Glutamatergic neuron (in vitro differentiated cells): ENCODE data around the gene TVP23A. TPM values are rescaled to one million over a fixed set of nuclear protein-coding genes. Genes with fewer than 3 reads are reported as not detected.

ENCODE experiments used
- DNase-seq: peaks from one replicate; pipeline ENCODE4 v3.0.0; 2022
- H3K27ac Mint-ChIP-seq: one replicate; pipeline ENCODE4 v1.8.0; 2020; ENCODE audit warnings: mild to moderate bottlenecking, mixed read lengths, inconsistent platforms; ENCODE audit not compliant: unreplicated experiment
- H3K27me3 Mint-ChIP-seq: one replicate; pipeline ENCODE4 v1.8.0; 2020; ENCODE audit warnings: mild to moderate bottlenecking, moderate library complexity, mixed read lengths, inconsistent platforms; ENCODE audit not compliant: unreplicated experiment
- H3K36me3 Mint-ChIP-seq: one replicate; pipeline ENCODE4 v1.8.0; 2020; ENCODE audit warnings: mild to moderate bottlenecking, mixed read lengths, inconsistent platforms; ENCODE audit not compliant: unreplicated experiment
- H3K4me1 Mint-ChIP-seq: one replicate; pipeline ENCODE4 v1.8.0; 2020; ENCODE audit warnings: mild to moderate bottlenecking, low read depth, mixed read lengths, inconsistent platforms; ENCODE audit not compliant: unreplicated experiment
- H3K4me3 Mint-ChIP-seq: one replicate; pipeline ENCODE4 v1.8.0; 2020; ENCODE audit warnings: mild to moderate bottlenecking, mixed read lengths, inconsistent platforms; ENCODE audit not compliant: unreplicated experiment
- H3K9me3 Mint-ChIP-seq: one replicate; pipeline ENCODE4 v1.8.0; 2020; ENCODE audit warnings: mild to moderate bottlenecking, moderate library complexity, mixed read lengths, inconsistent platforms; ENCODE audit not compliant: unreplicated experiment
- total RNA-seq: library from RNA; stranded (reverse); fragmentation: NEBNext Ultra II Directional; extraction: Animal tissue kit (Norgen Biotek cat#: 25700); gene quantifications from one replicate; pipeline ENCODE4 v1.2.1, GENCODE V29; 2021; ENCODE audit not compliant: unreplicated experiment
- TF ChIP-seq, protein P1 (sequence below): fragments of 200-600 bp; sonication (generic); IDR thresholded peaks from one replicate; pipeline ENCODE4 v1.5.0; 2021; ENCODE audit not compliant: partially characterized antibody, unreplicated experiment

TVP23A gene
- total RNA-seq, 1 donor from 2014 or later, result 8.4 TPM

DNA sequence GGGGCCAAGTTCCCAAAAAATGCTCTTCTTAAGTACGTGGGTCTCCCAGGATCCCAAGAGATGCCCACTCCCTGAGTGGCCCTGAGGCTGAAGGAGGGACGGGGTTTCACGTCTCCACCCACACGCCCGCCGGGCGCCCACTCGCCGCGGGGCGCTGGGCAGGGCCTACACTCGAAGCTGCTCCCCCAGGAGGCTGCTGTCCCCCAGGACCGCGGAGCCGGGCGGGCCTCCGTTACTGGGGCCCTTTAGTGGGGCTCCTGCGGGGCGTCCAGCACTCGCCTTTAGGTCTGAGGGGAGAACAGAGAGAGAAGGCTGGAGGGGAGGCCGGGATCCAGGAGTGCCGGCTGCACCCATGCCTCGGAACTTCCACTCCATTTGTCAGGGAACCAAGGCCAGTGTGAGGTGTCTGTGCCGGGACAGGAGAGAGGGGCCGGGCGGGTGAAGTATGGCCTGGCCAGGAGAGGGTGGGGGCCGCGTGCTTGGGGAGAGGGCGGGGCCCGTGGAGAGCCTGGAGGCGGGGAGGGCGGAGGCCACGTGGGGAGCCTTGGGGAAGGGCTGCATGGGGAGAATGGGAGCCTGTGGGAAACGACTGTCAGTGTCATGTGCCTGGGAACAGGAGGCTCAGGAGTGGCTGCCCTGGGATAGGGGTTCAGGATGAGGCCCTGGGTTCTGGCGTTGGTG is 56.1 kb downstream of the TVP23A start:
- peaks cover 4% of the 10 kb centered on the region for H3K27me3 Mint-ChIP-seq
- TF ChIP-seq, protein P1, sequence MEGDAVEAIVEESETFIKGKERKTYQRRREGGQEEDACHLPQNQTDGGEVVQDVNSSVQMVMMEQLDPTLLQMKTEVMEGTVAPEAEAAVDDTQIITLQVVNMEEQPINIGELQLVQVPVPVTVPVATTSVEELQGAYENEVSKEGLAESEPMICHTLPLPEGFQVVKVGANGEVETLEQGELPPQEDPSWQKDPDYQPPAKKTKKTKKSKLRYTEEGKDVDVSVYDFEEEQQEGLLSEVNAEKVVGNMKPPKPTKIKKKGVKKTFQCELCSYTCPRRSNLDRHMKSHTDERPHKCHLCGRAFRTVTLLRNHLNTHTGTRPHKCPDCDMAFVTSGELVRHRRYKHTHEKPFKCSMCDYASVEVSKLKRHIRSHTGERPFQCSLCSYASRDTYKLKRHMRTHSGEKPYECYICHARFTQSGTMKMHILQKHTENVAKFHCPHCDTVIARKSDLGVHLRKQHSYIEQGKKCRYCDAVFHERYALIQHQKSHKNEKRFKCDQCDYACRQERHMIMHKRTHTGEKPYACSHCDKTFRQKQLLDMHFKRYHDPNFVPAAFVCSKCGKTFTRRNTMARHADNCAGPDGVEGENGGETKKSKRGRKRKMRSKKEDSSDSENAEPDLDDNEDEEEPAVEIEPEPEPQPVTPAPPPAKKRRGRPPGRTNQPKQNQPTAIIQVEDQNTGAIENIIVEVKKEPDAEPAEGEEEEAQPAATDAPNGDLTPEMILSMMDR, result no peak
- no peaks in the 10 kb centered on the region for H3K4me1 Mint-ChIP-seq
- peaks cover 6% of the 10 kb centered on the region for H3K9me3 Mint-ChIP-seq
- H3K27ac Mint-ChIP-seq, result no peak overlapping the region
- DNase-seq, result no peak
- no peak overlapping the region for H3K4me3 Mint-ChIP-seq
- peaks cover 25% of the 10 kb centered on the region for H3K36me3 Mint-ChIP-seq

DNA sequence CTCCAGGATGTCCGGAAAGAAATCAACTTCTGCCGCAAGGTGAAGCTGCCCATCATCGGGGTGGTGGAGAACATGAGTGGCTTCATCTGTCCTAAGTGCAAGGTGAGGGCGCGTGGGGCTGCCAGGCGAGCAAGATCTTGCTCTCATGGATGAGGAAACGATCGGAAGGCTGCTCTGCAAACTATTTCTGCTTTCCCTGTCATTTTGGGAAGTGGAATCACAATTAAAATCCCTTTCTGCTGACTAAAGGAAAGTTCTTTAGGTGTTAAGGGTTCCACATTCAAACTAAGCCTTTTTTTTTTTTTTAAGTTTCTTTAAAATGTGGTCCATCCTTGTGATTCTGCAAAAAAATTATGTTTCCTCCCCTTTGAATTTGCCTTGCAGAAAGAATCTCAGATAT is 57.2 kb downstream of the TVP23A start:
- Mint-ChIP-seq H3K36me3 (peaks cover 25% of the 10 kb centered on the region), H3K4me1 (no peaks in the 10 kb centered on the region), H3K9me3 (peaks cover 5% of the 10 kb centered on the region), H3K27ac (no peak overlapping the region), H3K27me3 (peaks cover 4% of the 10 kb centered on the region), H3K4me3 (no peak overlapping the region)
- no peak for DNase-seq
- TF ChIP-seq, protein P1, result no peak

DNA sequence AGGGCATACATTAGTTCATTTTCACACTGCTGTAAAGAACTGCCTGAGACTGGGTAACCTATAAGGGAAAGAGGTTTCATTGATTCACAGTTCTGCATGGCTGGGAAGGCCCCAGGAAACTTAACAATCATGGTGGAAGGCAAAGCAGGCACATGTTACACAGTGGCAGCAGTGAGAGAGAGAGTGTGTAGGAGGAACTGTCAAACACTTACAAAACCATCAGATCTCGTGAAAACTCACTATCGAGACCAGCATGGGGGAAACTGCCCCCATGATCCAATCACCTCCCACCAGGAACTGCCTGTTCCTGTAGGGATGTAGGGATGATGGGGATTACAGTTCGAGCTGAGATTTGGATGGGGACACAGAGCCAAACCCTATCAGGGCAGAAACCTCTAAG is 57.7 kb downstream of the TVP23A start:
- no peak for DNase-seq
- TF ChIP-seq, protein P1, result no peak
- no peaks in the 10 kb centered on the region for H3K4me1 Mint-ChIP-seq
- H3K36me3 Mint-ChIP-seq, result peaks cover 25% of the 10 kb centered on the region
- peaks cover 4% of the 10 kb centered on the region for H3K27me3 Mint-ChIP-seq
- no peak overlapping the region for H3K4me3 Mint-ChIP-seq
- peaks cover 2% of the 10 kb centered on the region for H3K9me3 Mint-ChIP-seq
- H3K27ac Mint-ChIP-seq, result no peak overlapping the region

DNA sequence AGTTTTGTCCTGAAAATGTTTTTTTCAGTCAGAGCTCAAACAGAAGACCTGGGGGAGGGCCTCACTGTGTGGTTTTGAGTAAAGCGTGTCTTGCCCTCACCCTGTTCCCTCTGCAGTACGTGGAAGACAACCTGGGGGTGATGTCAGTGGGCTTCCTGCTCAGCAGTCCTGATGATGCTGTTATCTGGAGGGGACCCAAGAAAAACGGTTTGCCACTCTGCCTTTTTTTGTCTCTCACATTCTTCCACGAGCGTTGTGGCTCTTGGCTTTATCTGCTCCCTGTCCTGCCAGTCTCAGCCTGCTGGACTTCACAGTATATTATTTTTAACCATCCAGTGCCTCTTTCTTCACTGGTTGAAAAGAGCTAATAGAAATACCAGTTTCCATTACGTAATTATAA is 62.0 kb downstream of the TVP23A start:
- TF ChIP-seq, protein P1, result no peak
- DNase-seq, result no peak
- Mint-ChIP-seq H3K4me1 (peaks cover 14% of the 10 kb centered on the region), H3K27me3 (peaks cover 4% of the 10 kb centered on the region), H3K4me3 (no peak overlapping the region), H3K9me3 (peaks cover 2% of the 10 kb centered on the region), H3K27ac (no peak overlapping the region), H3K36me3 (peaks cover 8% of the 10 kb centered on the region)

DNA sequence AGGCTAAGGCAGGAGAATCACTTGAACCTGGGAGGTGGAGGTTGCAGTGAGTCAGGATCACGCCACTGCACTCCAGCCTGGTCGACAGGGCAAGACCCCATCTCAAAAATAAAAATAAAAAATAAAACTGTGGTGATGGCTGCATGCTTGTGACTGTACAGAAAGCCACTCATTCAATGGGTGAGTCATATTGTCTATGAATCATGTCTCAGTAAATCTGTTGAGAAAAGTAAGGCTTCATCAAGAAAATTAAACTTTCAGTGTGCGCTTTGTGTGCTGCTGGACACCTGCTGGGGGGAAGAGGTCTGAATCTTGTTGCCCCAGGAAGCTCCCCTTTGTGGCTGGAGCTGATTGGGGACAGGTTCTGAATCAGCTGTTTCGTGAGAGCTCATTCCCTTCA is 63.7 kb downstream of the TVP23A start:
- DNase-seq, result no peak
- Mint-ChIP-seq H3K27me3 (peaks cover 2% of the 10 kb centered on the region), H3K9me3 (peaks cover 4% of the 10 kb centered on the region), H3K36me3 (no peaks in the 10 kb centered on the region), H3K4me3 (no peak overlapping the region), H3K4me1 (peaks cover 24% of the 10 kb centered on the region), H3K27ac (no peak overlapping the region)
- TF ChIP-seq, protein P1, result no peak
